MM.1S (cell line): ENCODE results near the gene NDUFA8.

Experiments used
- DNase-seq: peaks from one replicate; pipeline ENCODE4 v3.0.0-alpha.2; 2015
- H2AFZ ChIP-seq: fragments of 300-600 bp; sonication (generic); 2 replicates; pipeline ENCODE4 v1.6.0; 2016; ENCODE audit warnings: antibody characterized with exemption, low read length
- H3F3A ChIP-seq: fragments of 300-600 bp; sonication (generic); 2 replicates; pipeline ENCODE4 v1.6.1; 2016; ENCODE audit warnings: mild to moderate bottlenecking, antibody characterized with exemption, low read length, moderate library complexity, mixed read lengths; ENCODE audit not compliant: insufficient read depth
- H3K27ac ChIP-seq: fragments of 300-600 bp; sonication (generic); 2 replicates; pipeline ENCODE4 v1.5.1; 2016; ENCODE audit warnings: mild to moderate bottlenecking, low read length
- H3K27me3 ChIP-seq: fragments of 300-600 bp; sonication (generic); replicated peaks from 2 replicates; pipeline ENCODE4 v1.6.0; 2016; ENCODE audit warnings: low read length; ENCODE audit not compliant: insufficient read depth
- H3K36me3 ChIP-seq: fragments of 300-600 bp; sonication (generic); replicated peaks from 2 replicates; pipeline ENCODE4 v1.6.1; 2016; ENCODE audit warnings: mild to moderate bottlenecking, low read length, mixed read lengths; ENCODE audit not compliant: insufficient read depth
- H3K4me1 ChIP-seq: fragments of 300-600 bp; sonication (generic); 2 replicates; pipeline ENCODE4 v1.6.1; 2016; ENCODE audit warnings: low read length, mixed read lengths
- H3K4me2 ChIP-seq: fragments of 300-600 bp; sonication (generic); 2 replicates; pipeline ENCODE4 v1.6.0; 2016; ENCODE audit warnings: low read depth, low read length
- H3K4me3 ChIP-seq: fragments of 300-600 bp; sonication (generic); 2 replicates; pipeline ENCODE4 v1.5.1; 2016; ENCODE audit warnings: low read length, mixed read lengths
- H3K79me2 ChIP-seq: fragments of 300-600 bp; sonication (generic); 2 replicates; pipeline ENCODE4 v1.6.1; 2016; ENCODE audit warnings: mixed run types, low read length, mixed read lengths
- H3K9ac ChIP-seq: fragments of 300-600 bp; sonication (generic); 2 replicates; pipeline ENCODE4 v1.6.1; 2016; ENCODE audit warnings: low read length, mixed read lengths
- H3K9me2 ChIP-seq: fragments of 300-600 bp; sonication (generic); replicated peaks from 2 replicates; pipeline ENCODE4 v1.6.1; 2016; ENCODE audit warnings: mild to moderate bottlenecking, low read length, mixed read lengths; ENCODE audit not compliant: insufficient read depth
- H3K9me3 ChIP-seq: fragments of 300-600 bp; sonication (generic); replicated peaks from 2 replicates; pipeline ENCODE4 v1.6.1; 2016; ENCODE audit warnings: mild to moderate bottlenecking, low read length, mixed read lengths; ENCODE audit not compliant: insufficient read depth
- H4K20me1 ChIP-seq: fragments of 300-600 bp; sonication (generic); 2 replicates; pipeline ENCODE4 v1.6.1; 2016; ENCODE audit warnings: mild to moderate bottlenecking, low read length, moderate library complexity, mixed read lengths; ENCODE audit not compliant: insufficient read depth
- EZH2 ChIP-seq: fragments of 300-600 bp; sonication (generic); optimal IDR thresholded peaks from 2 replicates; pipeline ENCODE3; 2017; ENCODE audit warnings: low read depth, mild to moderate bottlenecking, antibody characterized with exemption, low read length, mixed read lengths
- EZH2phosphoT487 ChIP-seq: fragments of 300-600 bp; sonication (generic); IDR thresholded peaks from 2 replicates; pipeline ENCODE4 v1.6.1; 2018; ENCODE audit warnings: antibody characterized with exemption, low read length
- TF ChIP-seq, protein P1 (sequence below): fragments of 300-600 bp; sonication (generic); IDR thresholded peaks from 2 replicates; pipeline ENCODE4 v1.5.1; 2016; ENCODE audit warnings: antibody characterized with exemption, low read length, mixed read lengths

NDUFA8 gene

DNA sequence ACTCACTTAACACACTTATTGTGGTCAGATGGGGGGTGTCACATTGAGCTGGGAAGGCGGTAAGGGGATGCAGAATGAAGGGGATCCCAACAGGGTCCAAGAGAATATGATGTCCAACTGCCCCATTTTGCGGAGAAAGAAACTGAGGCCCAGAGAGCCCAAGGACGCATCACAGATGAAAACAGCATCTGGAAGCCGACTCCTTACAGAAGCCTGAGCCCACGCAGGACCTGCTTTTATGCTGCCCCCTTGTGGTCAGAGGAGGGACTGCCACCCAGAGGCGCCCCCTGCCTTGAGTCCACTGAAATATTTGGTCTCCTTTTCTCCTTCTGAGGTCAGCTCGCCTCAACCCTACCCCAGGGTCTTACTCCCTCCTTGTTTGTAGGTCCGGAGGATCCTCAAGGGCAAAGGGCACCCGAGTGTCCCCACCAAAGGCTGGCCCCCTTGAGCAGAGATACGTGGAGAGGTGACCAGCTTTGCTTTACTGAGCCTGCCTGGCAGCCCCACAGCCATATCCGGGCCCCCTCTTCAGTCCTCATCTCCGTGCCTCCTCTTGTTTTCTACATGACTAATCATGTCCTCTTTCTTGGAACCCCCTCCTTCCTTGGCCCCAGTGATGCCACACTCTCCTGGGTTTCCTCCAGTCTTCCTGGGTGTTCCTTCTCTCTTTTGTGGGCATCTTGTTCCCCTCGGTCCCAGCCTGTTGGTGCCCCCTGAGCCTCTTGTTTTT, 36.5 kb downstream of the NDUFA8 start:
- no peaks in the 10 kb centered on the region for H3K9me2 ChIP-seq
- no peaks in the 10 kb centered on the region for H3K4me1 ChIP-seq
- H3K79me2 ChIP-seq, result no peaks in the 10 kb centered on the region
- TF ChIP-seq, protein P1, sequence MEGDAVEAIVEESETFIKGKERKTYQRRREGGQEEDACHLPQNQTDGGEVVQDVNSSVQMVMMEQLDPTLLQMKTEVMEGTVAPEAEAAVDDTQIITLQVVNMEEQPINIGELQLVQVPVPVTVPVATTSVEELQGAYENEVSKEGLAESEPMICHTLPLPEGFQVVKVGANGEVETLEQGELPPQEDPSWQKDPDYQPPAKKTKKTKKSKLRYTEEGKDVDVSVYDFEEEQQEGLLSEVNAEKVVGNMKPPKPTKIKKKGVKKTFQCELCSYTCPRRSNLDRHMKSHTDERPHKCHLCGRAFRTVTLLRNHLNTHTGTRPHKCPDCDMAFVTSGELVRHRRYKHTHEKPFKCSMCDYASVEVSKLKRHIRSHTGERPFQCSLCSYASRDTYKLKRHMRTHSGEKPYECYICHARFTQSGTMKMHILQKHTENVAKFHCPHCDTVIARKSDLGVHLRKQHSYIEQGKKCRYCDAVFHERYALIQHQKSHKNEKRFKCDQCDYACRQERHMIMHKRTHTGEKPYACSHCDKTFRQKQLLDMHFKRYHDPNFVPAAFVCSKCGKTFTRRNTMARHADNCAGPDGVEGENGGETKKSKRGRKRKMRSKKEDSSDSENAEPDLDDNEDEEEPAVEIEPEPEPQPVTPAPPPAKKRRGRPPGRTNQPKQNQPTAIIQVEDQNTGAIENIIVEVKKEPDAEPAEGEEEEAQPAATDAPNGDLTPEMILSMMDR, result peak; percentile 100
- TF ChIP-seq EZH2 (no peak), EZH2phosphoT487 (no peak)
- H3K27me3 ChIP-seq, result peaks cover 18% of the 10 kb centered on the region
- peak; percentile 67 for DNase-seq
- no peak overlapping the region for H3K27ac ChIP-seq
- H4K20me1 ChIP-seq, result no peaks in the 10 kb centered on the region
- no peak overlapping the region for H2AFZ ChIP-seq
- no peaks in the 10 kb centered on the region for H3K9me3 ChIP-seq
- H3K4me2 ChIP-seq, result no peak overlapping the region
- no peaks in the 10 kb centered on the region for H3K36me3 ChIP-seq
- no peak overlapping the region for H3K4me3 ChIP-seq
- H3K9ac ChIP-seq, result no peak overlapping the region
- no peaks in the 10 kb centered on the region for H3F3A ChIP-seq

- no peaks in the 10 kb centered on the region for H3K9me3 ChIP-seq
- peaks cover 18% of the 10 kb centered on the region for H3K27me3 ChIP-seq
- no peaks in the 10 kb centered on the region for H3K9me2 ChIP-seq
- no peaks in the 10 kb centered on the region for H3K4me1 ChIP-seq
- H3K27ac ChIP-seq, result no peak overlapping the region
- no peak for TF ChIP-seq EZH2phosphoT487
- TF ChIP-seq EZH2, result no peak
- TF ChIP-seq, protein P1, result no peak
- H3K79me2 ChIP-seq, result no peaks in the 10 kb centered on the region
- no peaks in the 10 kb centered on the region for H4K20me1 ChIP-seq
- no peak overlapping the region for H2AFZ ChIP-seq
- no peaks in the 10 kb centered on the region for H3K36me3 ChIP-seq
- DNase-seq, result no peak
- H3K9ac ChIP-seq, result no peak overlapping the region
- H3K4me3 ChIP-seq, result no peak overlapping the region
- H3K4me2 ChIP-seq, result no peak overlapping the region
- H3F3A ChIP-seq, result no peaks in the 10 kb centered on the region
Observed at GRCh38 chr9:122122468-122122867, 37.1 kb downstream of the NDUFA8 start.

DNA sequence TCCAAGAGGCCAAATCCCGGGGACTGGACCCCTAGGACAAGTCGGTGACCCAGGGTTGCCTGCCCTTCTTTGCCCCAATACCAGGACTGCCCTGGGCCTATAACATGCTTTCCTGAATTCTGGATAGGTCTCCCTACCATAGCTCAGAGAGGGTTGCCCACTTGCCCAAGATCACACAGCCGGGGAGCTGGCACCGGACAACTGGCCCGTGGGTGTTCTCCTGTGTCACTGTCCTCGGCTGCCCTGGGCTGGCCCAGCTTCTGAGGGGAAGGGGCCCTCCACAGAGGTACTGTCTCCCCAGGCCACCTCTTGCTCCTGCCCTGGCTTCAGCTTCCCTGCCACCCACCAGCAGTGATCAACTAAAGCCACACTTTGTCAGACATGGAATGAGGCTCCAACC, 37.6 kb downstream of the NDUFA8 start:
- H3K79me2 ChIP-seq, result no peaks in the 10 kb centered on the region
- H3K27me3 ChIP-seq, result peaks cover 14% of the 10 kb centered on the region
- H3K9me3 ChIP-seq, result no peaks in the 10 kb centered on the region
- no peak overlapping the region for H3K4me2 ChIP-seq
- H3F3A ChIP-seq, result no peaks in the 10 kb centered on the region
- H3K27ac ChIP-seq, result no peak overlapping the region
- TF ChIP-seq, protein P1, result no peak
- no peak for TF ChIP-seq EZH2
- TF ChIP-seq EZH2phosphoT487, result no peak
- no peaks in the 10 kb centered on the region for H4K20me1 ChIP-seq
- no peak overlapping the region for H3K4me3 ChIP-seq
- H3K9ac ChIP-seq, result no peak overlapping the region
- no peaks in the 10 kb centered on the region for H3K36me3 ChIP-seq
- DNase-seq, result no peak
- H2AFZ ChIP-seq, result no peak overlapping the region
- H3K9me2 ChIP-seq, result no peaks in the 10 kb centered on the region
- H3K4me1 ChIP-seq, result no peaks in the 10 kb centered on the region
